ENCODE results near the gene CAD.

The CAD gene

GRCh38 chr2:27281442-27281841 lies 64.3 kb downstream of the CAD start:
- DNase-seq (ENCODE audit: low read depth in 2 of 2), result no peak

DNA sequence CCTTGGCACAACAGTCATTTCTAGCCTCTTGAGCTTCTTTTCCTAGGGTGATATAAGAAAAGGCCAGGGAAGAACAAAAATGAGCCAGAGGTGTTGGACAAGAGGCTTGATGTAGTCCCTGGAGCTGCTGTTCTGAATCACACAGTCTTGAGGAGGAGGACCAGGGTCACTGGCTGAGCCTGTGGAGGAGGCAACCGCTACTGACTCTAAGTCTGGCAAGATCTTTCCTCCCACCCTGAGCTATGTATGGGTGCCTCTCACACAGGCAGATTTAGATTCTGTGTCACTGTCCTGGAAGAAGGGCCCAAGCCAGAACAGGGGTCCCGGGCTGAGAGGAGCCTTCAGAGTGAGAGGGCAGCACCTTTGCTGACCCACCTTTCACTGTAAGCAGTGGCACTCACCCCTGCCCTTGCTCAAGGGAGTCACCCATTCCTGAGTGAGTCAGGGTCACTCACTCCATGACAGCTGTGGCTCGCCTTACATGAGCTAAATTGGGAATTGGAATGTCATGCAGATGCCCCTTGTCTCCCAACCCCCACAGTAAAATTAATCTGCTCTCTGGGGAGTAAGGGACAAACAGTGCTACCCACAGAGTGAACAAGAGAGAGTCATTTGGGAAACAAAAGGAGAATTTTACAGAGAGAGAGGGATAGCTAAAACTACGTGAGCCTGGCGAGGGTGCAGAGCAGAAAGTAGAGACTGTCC lies 64.8 kb downstream of the CAD start, which contains the start of gene TRIM54:
TSS of gene TRIM54 (plus strand) at position 575 of the 705 bp plus-strand sequence. CDS start 303 bp downstream, outside the sequence.
- no peak for DNase-seq (ENCODE audit: low read depth in 2 of 2)

DNA sequence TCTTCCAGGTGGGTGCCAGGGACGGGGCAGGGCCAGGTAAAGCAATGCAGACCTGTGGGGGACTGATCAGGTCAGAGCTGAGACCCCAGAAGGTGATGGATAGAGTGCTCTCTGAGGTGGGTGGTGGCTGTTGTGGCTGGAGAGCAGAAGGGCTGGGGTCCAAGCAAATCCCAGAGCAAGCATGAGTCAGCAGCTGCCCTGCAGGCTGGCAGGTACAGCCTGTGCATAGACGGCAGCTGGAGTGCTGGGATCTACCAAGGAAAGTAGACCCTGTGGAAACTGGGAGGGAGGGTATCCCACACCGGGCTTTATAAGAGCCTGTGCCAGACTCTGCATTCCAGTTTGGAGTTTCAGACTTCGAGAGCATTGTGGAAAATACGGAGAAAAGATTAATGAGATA lies 65.7 kb downstream of the CAD start:
- DNase-seq (ENCODE audit: low read depth in 2 of 2), result no peak

GRCh38 chr2:27284996-27285395 lies 67.8 kb downstream of the CAD start:
- DNase-seq (ENCODE audit: low read depth in 2 of 2), result no peak

- no peak for DNase-seq (ENCODE audit: low read depth in 2 of 2)
Measured at GRCh38 chr2:27285481-27285880, 68.3 kb downstream of the CAD start.

DNA sequence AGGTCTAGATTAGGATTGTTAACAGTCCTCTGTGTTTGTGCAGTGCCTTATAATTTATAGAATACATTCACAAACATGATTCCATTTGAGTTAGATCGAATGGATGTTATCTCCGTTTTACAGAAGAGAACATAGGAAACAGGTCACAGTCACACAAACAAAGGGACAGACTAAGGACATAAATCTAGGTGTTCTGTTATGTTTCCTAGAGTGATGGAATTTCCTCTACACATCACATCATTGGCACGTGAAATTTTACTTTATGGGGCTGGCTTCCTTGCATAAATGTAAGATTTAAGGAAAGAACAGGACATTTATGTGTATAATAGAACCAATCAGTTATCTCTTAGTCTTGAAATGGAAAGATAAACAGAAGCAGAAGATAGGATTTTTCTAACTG lies 71.4 kb downstream of the CAD start:
- DNase-seq (ENCODE audit: low read depth in 2 of 2), result no peak

GRCh38 chr2:27290549-27290948 lies 73.4 kb downstream of the CAD start:
- no peak for DNase-seq (ENCODE audit: low read depth in 2 of 2)

GRCh38 chr2:27291865-27292264 lies 74.7 kb downstream of the CAD start:
- no peak for DNase-seq (ENCODE audit: low read depth in 2 of 2)

All from stimulated activated CD4-positive, alpha-beta T cell treated with anti-CD3 and anti-CD28 coated beads, Interleukin-15, amount 100 ng/mL, for 48 hours (primary cell).